Activated naive CD4-positive, alpha-beta T cell treated with Interleukin-2 at 50 U/mL for 16 hours (primary cell): ENCODE measurements around the gene BACH2.
"Not testable (repeated sequence)": the region's sequence is repeated elsewhere in the genome, so short reads cannot be mapped to it uniquely, and the experiment has no call there.

Experiments
- DNase-seq: peaks from one replicate; pipeline ENCODE4 v3.0.0-alpha.2; 2020

Gene BACH2

GRCh38 chr6:90053614-90054013 is 243.0 kb downstream of the BACH2 start:
- no peak for DNase-seq

- DNase-seq = no peak
These were observed 247.3 kb downstream of the BACH2 start for GRCh38 chr6:90049295-90049694.

GRCh38 chr6:90048206-90048967 is 248.3 kb downstream of the BACH2 start:
- no peak for DNase-seq

GRCh38 chr6:90045535-90045934 is 251.1 kb downstream of the BACH2 start:
- DNase-seq = no peak

- no peak for DNase-seq
These were observed 251.7 kb downstream of the BACH2 start for GRCh38 chr6:90044833-90045381.

GRCh38 chr6:90044182-90044832 is 252.3 kb downstream of the BACH2 start:
- no peak for DNase-seq

- no peak for DNase-seq
These were observed 255.7 kb downstream of the BACH2 start for GRCh38 chr6:90040931-90041330.

GRCh38 chr6:90039911-90040310 is 256.7 kb downstream of the BACH2 start:
- DNase-seq = no peak

- DNase-seq = no peak
These were observed 257.5 kb downstream of the BACH2 start for GRCh38 chr6:90038961-90039653.

GRCh38 chr6:90036963-90037362 is 259.7 kb downstream of the BACH2 start:
- DNase-seq = no peak

- no peak for DNase-seq
These were observed 261.5 kb downstream of the BACH2 start for GRCh38 chr6:90035047-90035723.

- no peak for DNase-seq
These were observed 262.8 kb downstream of the BACH2 start for GRCh38 chr6:90033746-90034271.

GRCh38 chr6:90032489-90033212 is 264.0 kb downstream of the BACH2 start:
- not testable (repeated sequence) for DNase-seq

- peak; percentile 25 for DNase-seq
These were observed 267.5 kb downstream of the BACH2 start for GRCh38 chr6:90028995-90029635.

- DNase-seq = no peak
These were observed 268.4 kb downstream of the BACH2 start for GRCh38 chr6:90028066-90028778.

- no peak for DNase-seq
These were observed 270.4 kb downstream of the BACH2 start for GRCh38 chr6:90026216-90026615.

- DNase-seq = peak; percentile 69
These were observed 271.1 kb downstream of the BACH2 start for GRCh38 chr6:90025523-90026061.

- DNase-seq = no peak
These were observed 272.0 kb downstream of the BACH2 start for GRCh38 chr6:90024633-90025032.

GRCh38 chr6:90021711-90022110 is 274.9 kb downstream of the BACH2 start:
- no peak for DNase-seq

- DNase-seq = no peak
These were observed 275.9 kb downstream of the BACH2 start for GRCh38 chr6:90020746-90021145.

- DNase-seq = no peak
These were observed 277.4 kb downstream of the BACH2 start for GRCh38 chr6:90019216-90019615.
